ENCODE measurements around the gene NEMP1.

NEMP1 gene

GRCh38 chr12:57016348-57016747, 62.2 kb downstream of the NEMP1 start, which contains the start of gene TAC3:
Gene TAC3 (minus strand): TSS chr12:57016529. CDS start chr12:57015797, 732 bp downstream.
- no peak within 1 kb of the TSS for H3K4me3 ChIP-seq (ENCODE audit: control insufficient read depth, low read depth, low read length)
- DNase-seq (ENCODE audit: low read depth) = no peak
- TF ChIP-seq, protein P1, sequence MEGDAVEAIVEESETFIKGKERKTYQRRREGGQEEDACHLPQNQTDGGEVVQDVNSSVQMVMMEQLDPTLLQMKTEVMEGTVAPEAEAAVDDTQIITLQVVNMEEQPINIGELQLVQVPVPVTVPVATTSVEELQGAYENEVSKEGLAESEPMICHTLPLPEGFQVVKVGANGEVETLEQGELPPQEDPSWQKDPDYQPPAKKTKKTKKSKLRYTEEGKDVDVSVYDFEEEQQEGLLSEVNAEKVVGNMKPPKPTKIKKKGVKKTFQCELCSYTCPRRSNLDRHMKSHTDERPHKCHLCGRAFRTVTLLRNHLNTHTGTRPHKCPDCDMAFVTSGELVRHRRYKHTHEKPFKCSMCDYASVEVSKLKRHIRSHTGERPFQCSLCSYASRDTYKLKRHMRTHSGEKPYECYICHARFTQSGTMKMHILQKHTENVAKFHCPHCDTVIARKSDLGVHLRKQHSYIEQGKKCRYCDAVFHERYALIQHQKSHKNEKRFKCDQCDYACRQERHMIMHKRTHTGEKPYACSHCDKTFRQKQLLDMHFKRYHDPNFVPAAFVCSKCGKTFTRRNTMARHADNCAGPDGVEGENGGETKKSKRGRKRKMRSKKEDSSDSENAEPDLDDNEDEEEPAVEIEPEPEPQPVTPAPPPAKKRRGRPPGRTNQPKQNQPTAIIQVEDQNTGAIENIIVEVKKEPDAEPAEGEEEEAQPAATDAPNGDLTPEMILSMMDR (IDR thresholded peaks at IDR 0.05; ENCODE audit: control insufficient read depth, insufficient read depth, low read depth, low read length, missing control alignments) = no peak

DNA sequence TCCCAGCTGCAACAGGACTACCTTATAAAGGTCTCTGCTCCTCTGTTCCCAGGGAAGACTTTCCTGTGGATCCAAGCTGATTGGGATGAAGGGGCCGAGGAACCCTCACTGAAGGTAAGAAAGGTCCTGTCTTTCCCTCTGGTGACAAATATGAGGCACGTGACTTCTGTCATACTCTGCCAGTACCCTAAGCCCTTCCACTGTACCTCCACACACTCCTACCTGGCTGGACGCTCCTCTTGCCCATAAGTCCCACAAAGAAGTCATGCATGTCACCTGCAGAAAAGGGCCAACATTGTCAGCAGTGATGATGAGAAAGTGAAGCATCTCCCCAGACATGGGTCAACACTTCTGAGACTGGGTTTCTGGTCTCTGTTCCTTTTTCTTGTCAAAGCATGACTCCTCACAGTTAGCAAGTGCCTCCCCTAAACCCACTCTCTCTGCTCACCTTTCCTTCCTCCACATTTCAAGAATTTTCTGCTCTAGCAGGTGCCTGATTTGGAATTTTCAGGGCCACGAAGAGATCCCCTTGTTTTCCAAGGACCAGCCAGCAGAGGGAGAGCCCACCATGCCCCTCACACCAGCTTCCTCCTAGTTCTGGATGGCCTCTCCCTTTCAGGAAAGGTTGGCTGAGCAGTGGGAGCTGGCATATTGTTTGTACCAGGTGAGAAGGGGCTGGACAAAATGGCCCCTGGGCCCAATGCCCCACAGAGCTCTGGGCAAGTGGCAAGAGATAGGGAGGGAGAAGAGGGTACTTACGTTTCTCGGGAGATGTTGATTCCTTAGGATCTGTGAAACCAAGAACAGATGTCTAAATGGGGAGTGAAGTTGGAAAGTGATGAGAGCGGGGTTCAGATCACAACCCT, 65.8 kb downstream of the NEMP1 start:
- DNase-seq (ENCODE audit: low read depth) = no peak
- no peak overlapping the region for H3K4me3 ChIP-seq (ENCODE audit: control insufficient read depth, low read depth, low read length)
- TF ChIP-seq, protein P1 (IDR thresholded peaks at IDR 0.05; ENCODE audit: control insufficient read depth, insufficient read depth, low read depth, low read length, missing control alignments) = no peak

DNA sequence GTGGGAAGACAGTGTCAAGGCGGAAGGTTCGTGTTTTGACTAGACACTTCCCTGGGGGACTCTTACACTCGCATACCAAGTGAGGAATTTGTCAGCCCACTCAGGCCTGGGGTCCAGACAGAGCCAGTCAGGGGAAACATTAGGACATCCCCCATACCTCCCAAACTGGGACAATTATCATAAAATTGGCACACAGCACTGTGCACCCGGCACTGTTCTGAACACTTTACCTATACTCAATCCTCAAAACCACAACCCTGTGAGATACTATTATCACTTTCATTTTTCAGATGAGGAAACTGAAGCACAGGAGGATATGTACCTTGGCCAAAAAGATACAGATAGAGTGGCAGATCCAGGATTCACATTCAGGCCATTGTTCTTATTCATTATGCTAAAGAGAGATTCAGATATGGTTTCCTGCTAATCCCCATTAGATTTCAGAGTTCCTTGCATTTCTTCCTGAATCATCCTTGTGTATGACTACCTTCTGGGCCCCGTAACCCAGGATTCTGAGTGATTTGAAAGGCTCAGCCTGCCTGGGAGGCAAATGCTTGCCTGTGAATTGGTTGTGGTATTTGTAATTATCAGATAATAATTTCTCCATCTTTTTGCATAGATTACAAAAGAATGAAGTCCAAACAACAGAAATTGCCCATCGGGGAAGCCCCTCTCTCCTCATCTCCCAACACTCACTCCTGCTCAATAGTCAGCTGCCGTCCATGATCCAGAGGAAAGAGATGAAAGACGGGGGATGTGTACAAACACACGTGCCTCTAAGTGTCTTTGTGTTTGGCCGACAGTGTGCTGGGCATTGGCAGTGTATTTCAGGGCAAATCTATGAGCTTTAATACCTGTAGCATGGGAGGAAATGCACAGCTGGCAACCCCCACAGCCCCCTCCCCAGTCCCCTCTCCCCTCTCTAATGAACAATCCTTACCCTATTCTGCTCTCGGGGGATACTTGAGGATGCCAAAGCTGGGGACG, 66.9 kb downstream of the NEMP1 start:
- no peak for DNase-seq (ENCODE audit: low read depth)
- H3K4me3 ChIP-seq (ENCODE audit: control insufficient read depth, low read depth, low read length) = no peak overlapping the region

GRCh38 chr12:57010627-57011247, 67.9 kb downstream of the NEMP1 start:
- TF ChIP-seq, protein P1 (IDR thresholded peaks at IDR 0.05; ENCODE audit: control insufficient read depth, insufficient read depth, low read depth, low read length, missing control alignments) = no peak
- H3K4me3 ChIP-seq (ENCODE audit: control insufficient read depth, low read depth, low read length) = no peak overlapping the region
- no peak for DNase-seq (ENCODE audit: low read depth)

More for the DNA sequence above, 66.9 kb downstream of the NEMP1 start:
- TF ChIP-seq, protein P1 (IDR thresholded peaks at IDR 0.05; ENCODE audit: control insufficient read depth, insufficient read depth, low read depth, low read length, missing control alignments) = no peak

GRCh38 chr12:57009949-57010626, 68.5 kb downstream of the NEMP1 start:
- DNase-seq (ENCODE audit: low read depth) = no peak
- H3K4me3 ChIP-seq (ENCODE audit: control insufficient read depth, low read depth, low read length) = no peak overlapping the region

More at GRCh38 chr12:57009949-57010626, 68.5 kb downstream of the NEMP1 start:
- TF ChIP-seq, protein P1 (IDR thresholded peaks at IDR 0.05; ENCODE audit: control insufficient read depth, insufficient read depth, low read depth, low read length, missing control alignments) = no peak
